NCI-H1436 (cell line): ENCODE results near the gene OSBP2.

ENCODE experiments used
- DNase-seq: peaks from one replicate; lab custom pipeline; 2025; lab: John Stamatoyannopoulos, UW

OSBP2 gene

GRCh38 chr22:30868663-30869385, 174.2 kb downstream of the OSBP2 start:
- no peak for DNase-seq

GRCh38 chr22:30869667-30870395, 175.2 kb downstream of the OSBP2 start:
- no peak for DNase-seq

GRCh38 chr22:30870451-30871345, 176.0 kb downstream of the OSBP2 start:
- no peak for DNase-seq

GRCh38 chr22:30871391-30872284, 177.0 kb downstream of the OSBP2 start:
- DNase-seq = no peak

- no peak for DNase-seq
Measured at GRCh38 chr22:30872285-30873041, 177.8 kb downstream of the OSBP2 start.

GRCh38 chr22:30873086-30873650, 178.5 kb downstream of the OSBP2 start:
- no peak for DNase-seq

GRCh38 chr22:30873661-30874060, 179.0 kb downstream of the OSBP2 start:
- no peak for DNase-seq

GRCh38 chr22:30874431-30875370, 180.0 kb downstream of the OSBP2 start:
- DNase-seq = no peak

- no peak for DNase-seq
Measured at GRCh38 chr22:30875481-30876215, 181.0 kb downstream of the OSBP2 start.

GRCh38 chr22:30876221-30876751, 181.6 kb downstream of the OSBP2 start:
- DNase-seq = no peak

- DNase-seq = peak; percentile 40
Measured at GRCh38 chr22:30876915-30877553, 182.4 kb downstream of the OSBP2 start.

GRCh38 chr22:30877662-30878515, 183.2 kb downstream of the OSBP2 start:
- DNase-seq = no peak

GRCh38 chr22:30878516-30879414, 184.1 kb downstream of the OSBP2 start:
- no peak for DNase-seq

GRCh38 chr22:30879415-30879797, 184.7 kb downstream of the OSBP2 start:
- DNase-seq = no peak

GRCh38 chr22:30880181-30880601, 185.5 kb downstream of the OSBP2 start:
- DNase-seq = no peak

- no peak for DNase-seq
Measured at GRCh38 chr22:30880847-30881246, 186.2 kb downstream of the OSBP2 start.
